Activated CD4-positive, alpha-beta T cell treated with anti-CD3 and anti-CD28 coated beads for 36 hours (primary cell): Measurements from ENCODE around the gene IFITM5. TPM values are rescaled to one million over a fixed set of nuclear protein-coding genes. Genes with fewer than 3 reads are reported as not detected.
"Not testable (repeated sequence)": the region's sequence is repeated elsewhere in the genome, so short reads cannot be mapped to it uniquely, and the experiment has no call there.

ENCODE experiments used
- ATAC-seq: fragments of 200-7000 bp; cut with Tn5 transposase; one replicate; pipeline ENCODE4 v1.10.0; 2021; ENCODE audit warnings: mild to moderate bottlenecking, moderate library complexity
- CTCF ChIA-PET: fragments of 350-600 bp; sonication (Branson Sonifier 250); formaldehyde crosslinking; loops from one replicate; lab custom pipeline; 2021; ENCODE audit warnings: antibody characterized with exemption; lab: Charles Lee
- POLR2A ChIA-PET: fragments of 350-600 bp; sonication (Branson Sonifier 250); formaldehyde crosslinking; loops from one replicate; lab custom pipeline; 2021; ENCODE audit warnings: antibody characterized with exemption, inconsistent platforms; lab: Charles Lee
- DNase-seq: peaks from one replicate; pipeline ENCODE4 v3.0.0-alpha.2; 2020
- H3K27ac Mint-ChIP-seq: one replicate; pipeline ENCODE4 v1.8.0; 2021; ENCODE audit warnings: mixed read lengths
- H3K27me3 Mint-ChIP-seq: one replicate; pipeline ENCODE4 v1.8.0; 2021; ENCODE audit warnings: mixed read lengths
- H3K36me3 Mint-ChIP-seq: one replicate; pipeline ENCODE4 v1.8.0; 2021; ENCODE audit warnings: low read depth, mixed read lengths
- H3K4me1 Mint-ChIP-seq: one replicate; pipeline ENCODE4 v1.8.0; 2021; ENCODE audit warnings: mixed read lengths
- H3K4me3 Mint-ChIP-seq: one replicate; pipeline ENCODE4 v1.8.0; 2021; ENCODE audit warnings: mild to moderate bottlenecking, moderate library complexity, mixed read lengths
- H3K9me3 Mint-ChIP-seq: one replicate; pipeline ENCODE4 v1.8.0; 2021; ENCODE audit warnings: low read depth, mixed read lengths
- intact Hi-C, 2 experiments: fragments of 100-400 bp; cut with DNase I in 1 of 2; cut with micrococcal nuclease in 1 of 2; formaldehyde crosslinking; loops; one replicate each; pipeline versions ENCODE4 v1.14.2 to v1.15.1; 2022 to 2024; cut with DNase I, micrococcal nuclease
- total RNA-seq, 2 experiments: library from RNA; stranded (reverse); gene quantifications; one replicate each; pipeline ENCODE4 v1.2.3, GENCODE V29; 2021

IFITM5 gene
- total RNA-seq, 2 experiments from 2014 or later, result not detected

- not testable (repeated sequence) for H3K27me3 Mint-ChIP-seq, H3K9me3 Mint-ChIP-seq
- DNase-seq, result peak; percentile 68
- intact Hi-C loops, result loop anchor here (1.0 to 5.0 kb wide), 2 partner anchors 18 to 50 kb away; partner anchors contain the start of genes PSMD13 (in 1 of the 2) and SIRT3 (in 1 of the 2)
- ChIA-PET POLR2A (interaction anchor here (1.0 kb wide), 1 partner anchor 30 kb away, joined by 4 read pairs; no protein-coding TSS in a partner anchor), CTCF (interaction anchor here (1.0 to 1.2 kb wide), 3 partner anchors 15 to 37 kb away, joined by 3 read pairs; no protein-coding TSS in a partner anchor)
- ATAC-seq, result peak; percentile 24
- peaks cover 16% of the 10 kb centered on the region for H3K36me3 Mint-ChIP-seq
- peaks cover 41% of the 10 kb centered on the region for H3K4me1 Mint-ChIP-seq
- peak overlapping the region; percentile 83 for H3K4me3 Mint-ChIP-seq
- H3K27ac Mint-ChIP-seq, result peak overlapping the region; percentile 92
Measured at GRCh38 chr11:286977-287820, 12.1 kb downstream of the IFITM5 start.

- intact Hi-C loops, result loop anchor here in 1 of 2 experiments (5.0 kb wide), 1 partner anchor 49 kb away; the partner anchor contains the start of genes PSMD13 and SIRT3
- H3K27me3 Mint-ChIP-seq, result peaks cover 15% of the 10 kb centered on the region
- H3K9me3 Mint-ChIP-seq, result no peaks in the 10 kb centered on the region
- H3K4me3 Mint-ChIP-seq, result no peak overlapping the region
- ATAC-seq, result no peak
- H3K27ac Mint-ChIP-seq, result no peak overlapping the region
- ChIA-PET CTCF (interaction anchor here (1.0 to 1.2 kb wide), 2 partner anchors 14 to 35 kb away, joined by 3 read pairs; no protein-coding TSS in a partner anchor), POLR2A (no interaction called here)
- no peak for DNase-seq
- H3K36me3 Mint-ChIP-seq, result peaks cover 8% of the 10 kb centered on the region
- H3K4me1 Mint-ChIP-seq, result peaks cover 48% of the 10 kb centered on the region
Measured at GRCh38 chr11:285894-286220, 13.5 kb downstream of the IFITM5 start.

GRCh38 chr11:285021-285893, 14.1 kb downstream of the IFITM5 start:
- H3K27ac Mint-ChIP-seq, result no peak overlapping the region

GRCh38 chr11:284105-285020, 15.0 kb downstream of the IFITM5 start:
- no peaks in the 10 kb centered on the region for H3K9me3 Mint-ChIP-seq
- ChIA-PET POLR2A (interaction anchor here (0.6 kb wide), 1 partner anchor 9 kb away, joined by 5 read pairs; no protein-coding TSS in a partner anchor), CTCF (interaction anchor here (0.5 to 2.3 kb wide), 8 partner anchors 16 to 227 kb away, joined by 3 to 8 read pairs (median 4); no protein-coding TSS in a partner anchor)
- intact Hi-C loops, result loop anchor here in 1 of 2 experiments (5.0 kb wide), 1 partner anchor 47 kb away; the partner anchor contains the start of genes PSMD13 and SIRT3
- H3K4me1 Mint-ChIP-seq, result peaks cover 46% of the 10 kb centered on the region
- no peak overlapping the region for H3K4me3 Mint-ChIP-seq
- ATAC-seq, result no peak
- peak; percentile 5 for DNase-seq
- H3K27ac Mint-ChIP-seq, result no peak overlapping the region
- H3K36me3 Mint-ChIP-seq, result peaks cover 7% of the 10 kb centered on the region
- H3K27me3 Mint-ChIP-seq, result peaks cover 19% of the 10 kb centered on the region

More at GRCh38 chr11:285021-285893, 14.1 kb downstream of the IFITM5 start:
- no peaks in the 10 kb centered on the region for H3K9me3 Mint-ChIP-seq
- no peak for ATAC-seq
- POLR2A ChIA-PET, result no interaction called here
- H3K36me3 Mint-ChIP-seq, result peaks cover 7% of the 10 kb centered on the region
- no peak for DNase-seq
- no peak overlapping the region for H3K4me3 Mint-ChIP-seq
- H3K27me3 Mint-ChIP-seq, result peaks cover 18% of the 10 kb centered on the region
- intact Hi-C loops, result loop anchor here in 1 of 2 experiments (5.0 kb wide), 1 partner anchor 48 kb away; the partner anchor contains the start of genes PSMD13 and SIRT3
- H3K4me1 Mint-ChIP-seq, result peaks cover 50% of the 10 kb centered on the region
- CTCF ChIA-PET, result interaction anchor here (0.5 to 2.3 kb wide), 4 partner anchors 17 to 35 kb away, joined by 3 to 8 read pairs (median 4); no protein-coding TSS in a partner anchor

- Mint-ChIP-seq H3K9me3 (no peaks in the 10 kb centered on the region), H3K27me3 (peaks cover 21% of the 10 kb centered on the region), H3K4me3 (no peak overlapping the region), H3K27ac (no peak overlapping the region), H3K36me3 (peaks cover 7% of the 10 kb centered on the region), H3K4me1 (peaks cover 48% of the 10 kb centered on the region)
- peak; percentile 6 for DNase-seq
- ChIA-PET POLR2A (interaction anchor here (0.6 to 0.8 kb wide), 2 partner anchors 8 to 75 kb away, joined by 3 to 5 read pairs; no protein-coding TSS in a partner anchor), CTCF (interaction anchor here (0.6 to 2.3 kb wide), 6 partner anchors 22 to 228 kb away, joined by 3 to 8 read pairs (median 4); no protein-coding TSS in a partner anchor)
- no peak for ATAC-seq
- intact Hi-C loops, result no loop called here
Measured at GRCh38 chr11:283405-284104, 15.8 kb downstream of the IFITM5 start.

- intact Hi-C loops, result no loop called here
Measured at GRCh38 chr11:282630-283360, 16.5 kb downstream of the IFITM5 start.

GRCh38 chr11:282171-282570, 17.2 kb downstream of the IFITM5 start:
- intact Hi-C loops, result no loop called here
- Mint-ChIP-seq H3K27ac (no peak overlapping the region), H3K4me3 (peak overlapping the region; percentile 65), H3K27me3 (peaks cover 21% of the 10 kb centered on the region), H3K4me1 (peaks cover 50% of the 10 kb centered on the region), H3K36me3 (no peaks in the 10 kb centered on the region), H3K9me3 (peaks cover 1% of the 10 kb centered on the region)
- DNase-seq, result peak; percentile 4
- CTCF ChIA-PET, result interaction anchor here (1.2 to 4.0 kb wide), 4 partner anchors 23 to 35 kb away, joined by 3 to 32 read pairs (median 6); no protein-coding TSS in a partner anchor
- POLR2A ChIA-PET, result interaction anchor here (1.0 kb wide), 1 partner anchor 74 kb away, joined by 4 read pairs; the partner anchor contains the start of genes BET1L and RIC8A
- ATAC-seq, result no peak

More at GRCh38 chr11:282630-283360, 16.5 kb downstream of the IFITM5 start:
- no peak overlapping the region for H3K27ac Mint-ChIP-seq
- peaks cover 21% of the 10 kb centered on the region for H3K27me3 Mint-ChIP-seq
- H3K9me3 Mint-ChIP-seq, result no peaks in the 10 kb centered on the region
- DNase-seq (peak; percentile 4), ATAC-seq (no peak)
- CTCF ChIA-PET, result interaction anchor here (1.1 to 2.3 kb wide), 5 partner anchors 22 to 66 kb away, joined by 3 to 8 read pairs (median 5); no protein-coding TSS in a partner anchor
- H3K4me1 Mint-ChIP-seq, result peaks cover 50% of the 10 kb centered on the region
- no peak overlapping the region for H3K4me3 Mint-ChIP-seq
- H3K36me3 Mint-ChIP-seq, result peaks cover under 1% of the 10 kb centered on the region
- POLR2A ChIA-PET, result interaction anchor here (0.8 to 1.0 kb wide), 2 partner anchors 75 to 76 kb away, joined by 3 to 4 read pairs; partner anchors contain the start of genes BET1L and RIC8A

GRCh38 chr11:281486-282161, 17.7 kb downstream of the IFITM5 start:
- Mint-ChIP-seq H3K9me3 (peaks cover 5% of the 10 kb centered on the region), H3K4me1 (peaks cover 45% of the 10 kb centered on the region), H3K4me3 (peak overlapping the region; percentile 65), H3K27me3 (peaks cover 21% of the 10 kb centered on the region), H3K27ac (no peak overlapping the region), H3K36me3 (peaks cover 3% of the 10 kb centered on the region)
- intact Hi-C loops, result no loop called here
- CTCF ChIA-PET, result interaction anchor here (0.6 to 4.0 kb wide), 9 partner anchors 14 to 82 kb away, joined by 3 to 32 read pairs (median 4); no protein-coding TSS in a partner anchor
- POLR2A ChIA-PET, result interaction anchor here (1.0 to 1.1 kb wide), 2 partner anchors 8 to 74 kb away, joined by 3 to 4 read pairs; partner anchors contain the start of genes BET1L and RIC8A
- peak; percentile 57 for DNase-seq
- no peak for ATAC-seq
